NCI-H128 (cell line): Measurements from ENCODE around the gene PPP2R3B.
"Not testable (repeated sequence)": the region's sequence is repeated elsewhere in the genome, so short reads cannot be mapped to it uniquely, and the experiment has no call there.

Experiments used
- DNase-seq: peaks from one replicate; lab custom pipeline; 2025; ENCODE audit not compliant: unreplicated experiment; lab: John Stamatoyannopoulos, UW

Gene PPP2R3B

GRCh38 chrX:353566-354535 is 32.9 kb downstream of the PPP2R3B start:
- no peak for DNase-seq

GRCh38 chrX:352582-353314 is 34.0 kb downstream of the PPP2R3B start:
- no peak for DNase-seq

- no peak for DNase-seq
Measured at GRCh38 chrX:352181-352580, 34.5 kb downstream of the PPP2R3B start.

GRCh38 chrX:351736-352135 is 35.0 kb downstream of the PPP2R3B start:
- DNase-seq: no peak

GRCh38 chrX:351324-351641 is 35.4 kb downstream of the PPP2R3B start:
- not testable (repeated sequence) for DNase-seq

- DNase-seq: no peak
Measured at GRCh38 chrX:350534-351323, 36.0 kb downstream of the PPP2R3B start.

GRCh38 chrX:350148-350533 is 36.6 kb downstream of the PPP2R3B start:
- DNase-seq: no peak

GRCh38 chrX:349702-350101 is 37.0 kb downstream of the PPP2R3B start:
- no peak for DNase-seq

GRCh38 chrX:349196-349595 is 37.5 kb downstream of the PPP2R3B start:
- DNase-seq: no peak

- no peak for DNase-seq
Measured at GRCh38 chrX:348461-349117, 38.1 kb downstream of the PPP2R3B start.

- no peak for DNase-seq
Measured at GRCh38 chrX:347351-348117, 39.2 kb downstream of the PPP2R3B start.

- no peak for DNase-seq
Measured at GRCh38 chrX:346034-346813, 40.5 kb downstream of the PPP2R3B start.

GRCh38 chrX:345020-345925 is 41.4 kb downstream of the PPP2R3B start:
- DNase-seq: no peak

GRCh38 chrX:344371-344901 is 42.3 kb downstream of the PPP2R3B start:
- no peak for DNase-seq

- DNase-seq: no peak
Measured at GRCh38 chrX:341541-342101, 45.1 kb downstream of the PPP2R3B start.

- DNase-seq: no peak
Measured at GRCh38 chrX:340641-341423, 45.9 kb downstream of the PPP2R3B start.

GRCh38 chrX:340121-340520 is 46.6 kb downstream of the PPP2R3B start:
- DNase-seq: no peak
